Measurements from ENCODE around the gene NTHL1. TPM values are rescaled to one million over a fixed set of nuclear protein-coding genes. Genes with fewer than 3 reads are reported as not detected.
A peak's percentile ranks its signal among the peaks of the same experiment; 100 is the strongest.
"Not testable (repeated sequence)": the region's sequence is repeated elsewhere in the genome, so short reads cannot be mapped to it uniquely, and the experiment has no call there.

Gene NTHL1
- total RNA-seq, 1 donor from 2014 or later = 50.7 TPM

DNA sequence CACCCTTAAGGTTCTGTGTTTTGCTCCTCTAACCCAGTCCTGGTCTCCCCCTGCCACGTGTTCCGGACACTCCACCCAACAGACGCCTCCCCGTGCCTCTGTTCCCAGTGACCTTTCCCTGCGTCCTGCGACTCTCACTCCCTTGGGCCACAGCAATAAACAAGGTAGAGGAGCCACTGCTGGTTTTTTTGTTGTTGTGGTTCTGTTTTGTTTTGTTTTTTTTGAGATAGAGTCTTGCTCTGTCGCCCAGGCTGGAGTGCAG lies 31.8 kb downstream of the NTHL1 start:
- TF ChIP-seq CTCF (conservative IDR thresholded peaks at IDR 0.05) = no peak
- no peak overlapping the region for H3K4me3 Mint-ChIP-seq
- peaks cover 4% of the 10 kb centered on the region for H3K4me1 Mint-ChIP-seq
- H3K27ac Mint-ChIP-seq (ENCODE audit: unreplicated experiment) = no peak overlapping the region
- no peak for DNase-seq (ENCODE audit: low read depth, low spot score)
- H3K36me3 Mint-ChIP-seq (ENCODE audit: low read depth) = no peaks in the 10 kb centered on the region
- no peaks in the 10 kb centered on the region for H3K9me3 Mint-ChIP-seq
- H3K27me3 Mint-ChIP-seq (ENCODE audit: low read depth) = peaks cover 30% of the 10 kb centered on the region

- Mint-ChIP-seq H3K36me3 (ENCODE audit: low read depth) (no peaks in the 10 kb centered on the region), H3K4me3 (no peak overlapping the region), H3K27ac (ENCODE audit: unreplicated experiment) (no peak overlapping the region), H3K9me3 (no peaks in the 10 kb centered on the region), H3K27me3 (ENCODE audit: low read depth) (peaks cover 25% of the 10 kb centered on the region), H3K4me1 (peaks cover 2% of the 10 kb centered on the region)
- no peak for DNase-seq (ENCODE audit: low read depth, low spot score)
- no peak for TF ChIP-seq CTCF (conservative IDR thresholded peaks at IDR 0.05)
Observed at GRCh38 chr16:2015117-2015946, 32.3 kb downstream of the NTHL1 start.

- peaks cover 11% of the 10 kb centered on the region for H3K4me1 Mint-ChIP-seq
- no peaks in the 10 kb centered on the region for H3K36me3 Mint-ChIP-seq (ENCODE audit: low read depth)
- no peak overlapping the region for H3K27ac Mint-ChIP-seq (ENCODE audit: unreplicated experiment)
- DNase-seq (ENCODE audit: low read depth, low spot score) = no peak
- no peak for TF ChIP-seq CTCF (conservative IDR thresholded peaks at IDR 0.05)
- peaks cover 11% of the 10 kb centered on the region for H3K27me3 Mint-ChIP-seq (ENCODE audit: low read depth)
- H3K4me3 Mint-ChIP-seq = peak overlapping the region; percentile 59
- H3K9me3 Mint-ChIP-seq = no peaks in the 10 kb centered on the region
Observed at GRCh38 chr16:2013527-2013926, 34.1 kb downstream of the NTHL1 start.

GRCh38 chr16:2011726-2012125 lies 35.9 kb downstream of the NTHL1 start:
- not testable (repeated sequence) for H3K36me3 Mint-ChIP-seq (ENCODE audit: low read depth); H3K4me3 Mint-ChIP-seq; H3K27me3 Mint-ChIP-seq (ENCODE audit: low read depth); H3K27ac Mint-ChIP-seq (ENCODE audit: unreplicated experiment); DNase-seq (ENCODE audit: low read depth, low spot score); H3K9me3 Mint-ChIP-seq
- peaks cover 21% of the 10 kb centered on the region for H3K4me1 Mint-ChIP-seq

GRCh38 chr16:2009791-2010510 lies 37.7 kb downstream of the NTHL1 start, which contains the start of gene ZNF598:
Gene ZNF598 (minus strand): TSS chr16:2009821.
- peak; percentile 23 for TF ChIP-seq CTCF (conservative IDR thresholded peaks at IDR 0.05)
- H3K9me3 Mint-ChIP-seq = no peaks in the 10 kb centered on the region
- peak; percentile 62 for DNase-seq (ENCODE audit: low read depth, low spot score)
- H3K27ac Mint-ChIP-seq (ENCODE audit: unreplicated experiment) = peak within 1 kb of the TSS; percentile 89
- H3K4me1 Mint-ChIP-seq = peaks cover 25% of the 10 kb centered on the region
- no peaks in the 10 kb centered on the region for H3K27me3 Mint-ChIP-seq (ENCODE audit: low read depth)
- H3K36me3 Mint-ChIP-seq (ENCODE audit: low read depth) = no peaks in the 10 kb centered on the region
- H3K4me3 Mint-ChIP-seq = peak within 1 kb of the TSS; percentile 95

DNA sequence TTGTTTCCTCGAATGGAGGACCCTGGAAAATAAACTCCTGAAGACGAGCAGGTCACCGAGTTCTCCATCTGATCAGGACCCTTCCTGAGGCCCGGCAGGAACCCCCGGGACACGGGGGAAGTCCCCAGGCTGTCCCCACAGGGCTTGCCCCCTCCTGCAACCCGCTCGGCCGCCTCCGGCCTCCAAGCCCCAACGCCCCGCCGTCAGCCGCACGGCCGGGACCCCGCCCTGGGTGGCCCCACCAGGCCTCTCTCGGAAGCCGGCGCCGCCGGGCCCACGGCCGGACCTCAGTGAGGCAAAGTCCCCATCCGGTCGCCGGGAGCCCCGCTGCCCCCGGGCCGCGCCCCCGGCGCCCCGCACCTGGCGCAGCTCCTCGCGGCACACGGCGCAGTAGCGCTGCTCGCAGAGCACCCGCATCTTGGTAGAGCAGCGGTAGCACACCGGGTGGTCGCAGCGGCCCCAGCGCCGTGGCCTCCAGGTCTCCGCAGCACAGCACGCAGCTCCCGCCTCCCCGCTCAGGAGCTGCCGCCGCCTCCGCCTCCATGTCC lies 38.4 kb downstream of the NTHL1 start:
- no peak overlapping the region for H3K27ac Mint-ChIP-seq (ENCODE audit: unreplicated experiment)
- no peak for DNase-seq (ENCODE audit: low read depth, low spot score)
- no peak for TF ChIP-seq CTCF (conservative IDR thresholded peaks at IDR 0.05)
- H3K27me3 Mint-ChIP-seq (ENCODE audit: low read depth) = no peaks in the 10 kb centered on the region
- H3K4me1 Mint-ChIP-seq = peaks cover 25% of the 10 kb centered on the region
- no peaks in the 10 kb centered on the region for H3K9me3 Mint-ChIP-seq
- H3K4me3 Mint-ChIP-seq = peak overlapping the region; percentile 88
- no peaks in the 10 kb centered on the region for H3K36me3 Mint-ChIP-seq (ENCODE audit: low read depth)

Measured in neural crest cell (in vitro differentiated cells).